CD4-positive, alpha-beta T cell treated with Interferon alpha-2 for 1 hour (primary cell): ENCODE results near the gene PTPN23.

Experiments used
- DNase-seq, 2 donors: peaks; one replicate each; pipeline ENCODE4 v3.0.0-alpha.2; 2020 to 2022

The PTPN23 gene

GRCh38 chr3:47376393-47376792 lies 4.4 kb upstream of the PTPN23 start:
- DNase-seq: no peak

DNA sequence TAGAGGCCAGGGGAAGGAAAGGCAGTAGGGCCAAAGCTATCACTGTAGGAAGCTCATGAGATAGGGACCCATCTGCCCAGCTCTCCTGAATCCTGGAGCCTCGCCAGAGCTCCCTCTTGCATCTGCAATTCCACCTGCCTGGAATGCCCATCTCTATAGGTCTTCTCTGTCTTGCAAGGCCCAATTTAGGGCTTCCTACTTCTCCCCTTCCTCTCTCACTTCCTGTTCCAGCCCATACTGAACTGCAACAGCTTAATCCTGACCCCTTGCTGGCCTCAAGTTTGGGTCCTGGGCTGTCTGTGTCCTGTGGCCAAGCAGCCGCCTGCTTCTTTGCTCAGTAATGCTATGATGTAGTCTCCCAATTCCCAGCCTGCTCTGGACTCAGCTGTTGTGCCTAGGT lies 3.6 kb upstream of the PTPN23 start:
- no peak for DNase-seq

DNA sequence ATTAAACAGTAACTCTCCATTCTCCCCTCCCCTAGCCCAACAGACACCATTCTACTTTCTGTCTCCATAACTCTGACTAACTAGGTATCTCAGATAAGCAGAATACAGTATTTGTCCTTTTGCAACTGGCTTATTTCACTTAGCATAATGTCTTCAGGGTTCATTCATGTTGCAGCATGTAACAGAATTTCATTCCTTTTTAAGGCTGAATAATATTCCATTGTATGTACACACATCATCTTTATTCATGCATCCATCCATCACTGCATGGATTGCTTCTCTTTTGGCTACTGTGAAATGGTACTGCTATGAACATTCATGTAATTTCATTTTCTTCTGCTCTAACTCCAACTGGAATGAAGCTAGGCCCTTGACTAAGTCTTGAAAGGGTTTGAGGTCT lies 2.0 kb upstream of the PTPN23 start:
- no peak for DNase-seq

- DNase-seq: no peak
These were observed 1.4 kb upstream of the PTPN23 start for GRCh38 chr3:47379411-47379899.

DNA sequence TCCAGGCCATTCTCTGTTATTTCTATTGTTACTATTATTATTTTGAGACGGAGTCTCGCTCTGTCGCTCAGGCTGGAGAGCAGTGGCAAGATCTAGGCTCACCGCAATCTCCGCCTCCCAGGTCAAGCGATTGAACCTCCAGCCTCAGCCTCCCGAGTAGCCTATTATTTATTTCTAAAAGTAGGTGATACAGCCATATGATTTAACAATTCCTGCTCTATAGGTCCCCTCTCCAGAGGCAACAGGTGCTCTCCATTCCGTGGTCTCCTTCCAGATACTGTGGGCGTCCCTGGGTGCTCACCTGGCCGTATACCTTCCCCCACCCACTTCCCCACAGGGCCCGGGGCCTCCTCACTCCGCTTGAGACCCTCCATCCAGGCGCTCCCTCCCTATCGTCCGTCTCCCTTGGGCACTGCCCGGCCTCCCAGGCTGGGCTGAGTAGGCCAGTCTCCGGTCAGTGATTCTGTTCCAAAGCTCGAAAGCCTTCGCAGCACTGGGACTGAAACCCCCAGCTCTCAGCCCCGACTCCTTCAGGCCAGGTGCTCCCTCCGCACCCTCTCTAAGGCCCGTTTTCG lies 708 bp upstream of the PTPN23 start:
- DNase-seq: no peak

GRCh38 chr3:47381317-47382157 lies 716 bp downstream of the PTPN23 start:
- peak; percentile 71 to 77 for DNase-seq

GRCh38 chr3:47384425-47384824 lies 3.6 kb downstream of the PTPN23 start:
- no peak for DNase-seq

- DNase-seq: no peak
These were observed 4.2 kb downstream of the PTPN23 start for GRCh38 chr3:47385007-47385406.

DNA sequence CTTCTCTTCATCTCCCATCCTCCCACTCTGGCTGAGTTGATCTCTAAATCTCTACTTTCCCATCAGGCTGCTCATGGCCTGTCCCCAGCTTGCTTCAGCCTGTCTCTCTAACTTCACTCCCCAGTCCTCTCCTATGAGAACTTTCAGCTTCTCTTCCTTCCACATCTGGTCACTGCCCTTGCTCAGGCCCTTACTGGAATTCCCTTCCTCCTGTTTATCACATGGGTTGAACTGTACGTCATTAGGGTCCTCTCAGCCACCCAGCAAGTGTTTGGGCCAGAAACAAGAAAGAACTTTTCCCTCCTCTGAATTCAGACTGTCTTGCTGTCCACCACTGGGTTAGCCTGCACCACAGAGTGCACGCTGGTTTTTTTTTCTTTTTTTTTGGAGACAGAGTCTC lies 5.0 kb downstream of the PTPN23 start:
- DNase-seq: no peak

DNA sequence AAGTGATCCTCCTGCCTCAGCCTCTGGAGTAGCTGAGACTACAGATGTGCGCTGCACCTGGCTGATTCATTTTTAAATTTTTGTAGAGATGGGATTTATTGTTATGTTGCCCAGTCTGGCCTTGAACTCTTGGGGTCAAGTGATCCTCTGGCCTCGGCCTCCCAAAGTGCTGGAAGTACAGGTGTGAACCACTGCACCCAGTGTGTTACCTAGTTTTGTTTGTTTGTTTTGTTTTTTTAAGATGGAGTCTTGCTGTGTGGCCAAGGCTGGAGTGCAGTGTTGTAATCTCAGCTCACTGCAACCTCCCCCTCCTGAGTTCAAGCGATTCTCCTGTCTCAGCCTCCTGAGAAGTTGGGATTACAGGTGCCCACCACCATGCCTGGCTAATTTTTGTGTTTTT lies 12.1 kb downstream of the PTPN23 start:
- no peak for DNase-seq

DNA sequence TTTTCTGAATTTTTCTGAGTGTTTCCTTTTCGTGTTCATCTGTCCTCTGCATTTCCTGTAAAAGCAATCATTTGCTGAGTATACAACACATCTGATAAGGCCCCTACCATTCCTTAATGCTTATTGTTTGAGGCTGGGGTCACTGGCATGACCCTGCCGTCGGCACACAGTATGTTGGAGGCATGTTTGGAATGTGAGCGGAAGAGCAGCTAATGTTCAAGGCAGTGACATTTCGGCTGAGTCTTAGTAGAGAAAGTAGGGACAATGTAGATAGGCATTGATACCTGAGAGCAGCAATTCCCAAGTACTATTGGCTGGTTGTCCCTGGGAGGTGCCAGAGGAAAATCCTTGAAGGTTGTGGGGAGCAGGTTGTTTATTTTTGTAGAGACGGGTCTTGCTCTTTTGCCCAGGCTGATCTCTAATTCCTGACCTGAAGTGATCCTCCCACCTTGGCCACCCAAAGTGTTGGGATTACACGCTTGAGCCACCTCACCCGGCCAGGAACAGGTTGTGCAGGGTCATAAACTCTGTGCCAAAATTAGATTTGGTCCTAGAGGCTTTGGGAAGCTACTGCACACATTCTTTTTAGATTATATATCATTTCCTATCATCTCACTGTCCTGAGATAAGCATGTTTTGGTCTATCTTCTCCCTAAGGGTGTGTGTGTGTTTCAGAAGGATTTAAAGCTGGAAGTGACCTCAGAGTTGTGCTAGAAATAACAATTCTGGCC lies 13.5 kb downstream of the PTPN23 start:
- DNase-seq: no peak

DNA sequence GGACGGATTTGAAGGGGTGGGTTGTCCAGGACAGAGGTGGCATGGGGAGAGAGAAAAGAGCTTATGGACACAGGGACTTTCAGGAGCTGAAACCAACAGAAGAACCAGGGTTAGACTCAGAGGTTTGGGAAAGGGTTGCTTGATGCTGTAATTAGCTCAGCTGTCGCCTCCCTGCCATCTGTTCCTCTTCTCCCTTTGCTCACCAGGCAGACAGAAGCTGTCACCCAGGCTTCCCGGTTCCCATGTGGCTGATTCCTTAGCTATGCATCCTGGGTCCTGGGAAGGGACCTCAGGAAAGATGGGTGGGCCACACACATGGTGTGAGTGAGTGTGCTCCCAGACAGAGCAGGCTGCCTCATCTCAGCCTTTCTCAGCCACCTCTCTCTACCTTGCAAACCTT lies 14.1 kb downstream of the PTPN23 start:
- DNase-seq: no peak

DNA sequence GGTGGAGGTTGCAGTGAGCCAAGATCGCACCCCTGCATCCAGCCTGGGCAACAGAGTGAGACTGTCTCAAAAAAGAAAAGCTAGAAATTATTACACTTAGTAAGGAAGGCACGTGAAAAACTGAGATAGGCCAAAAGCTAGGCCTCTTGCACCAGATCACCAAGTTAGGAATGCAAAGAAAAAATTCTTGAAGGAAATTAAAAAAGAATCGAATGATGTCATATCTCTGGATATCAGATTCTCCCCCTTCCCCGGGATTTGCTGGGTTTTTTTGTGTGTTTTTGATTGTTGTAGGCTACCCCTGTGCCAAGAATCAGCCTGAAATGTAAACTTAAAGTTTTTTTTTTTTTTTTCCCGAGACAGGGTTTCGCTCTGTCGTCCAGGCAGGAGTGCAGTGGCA lies 17.4 kb downstream of the PTPN23 start:
- DNase-seq: no peak

GRCh38 chr3:47399016-47399415 lies 18.2 kb downstream of the PTPN23 start:
- no peak for DNase-seq

DNA sequence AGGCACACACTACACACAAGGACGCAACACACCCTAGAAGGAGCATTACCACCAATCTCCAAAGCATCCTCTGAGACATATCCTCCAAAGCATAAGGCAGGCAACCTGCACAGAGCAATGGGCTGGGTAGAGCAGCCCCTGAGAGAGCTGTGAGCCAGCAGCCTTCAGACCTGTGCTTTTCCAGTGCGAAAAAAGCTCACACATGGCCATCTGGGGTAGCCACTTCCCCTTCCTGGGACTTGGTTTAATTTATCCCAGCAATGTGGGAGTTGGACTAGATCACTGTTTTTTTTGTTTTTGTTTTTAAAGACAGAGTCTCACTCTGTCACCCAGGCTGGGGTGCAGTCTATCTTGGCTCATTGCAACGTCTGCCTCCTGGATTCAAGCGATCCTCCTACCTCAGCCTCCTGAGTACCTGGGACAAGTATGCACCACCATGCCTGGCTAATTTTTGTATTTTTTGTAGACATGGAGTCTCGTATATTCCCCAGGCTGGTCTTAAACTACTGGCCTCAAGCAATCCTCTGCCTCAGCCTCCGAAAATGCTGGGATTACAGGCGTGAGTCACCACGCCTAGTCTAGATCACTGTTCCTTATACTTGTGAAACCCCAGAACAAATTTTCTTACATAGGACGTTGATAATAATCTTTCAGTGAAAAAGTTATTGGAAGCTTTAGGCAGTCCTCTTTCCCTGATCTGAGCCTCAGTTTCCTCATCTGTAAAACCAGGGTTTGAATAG lies 18.9 kb downstream of the PTPN23 start:
- DNase-seq: no peak

DNA sequence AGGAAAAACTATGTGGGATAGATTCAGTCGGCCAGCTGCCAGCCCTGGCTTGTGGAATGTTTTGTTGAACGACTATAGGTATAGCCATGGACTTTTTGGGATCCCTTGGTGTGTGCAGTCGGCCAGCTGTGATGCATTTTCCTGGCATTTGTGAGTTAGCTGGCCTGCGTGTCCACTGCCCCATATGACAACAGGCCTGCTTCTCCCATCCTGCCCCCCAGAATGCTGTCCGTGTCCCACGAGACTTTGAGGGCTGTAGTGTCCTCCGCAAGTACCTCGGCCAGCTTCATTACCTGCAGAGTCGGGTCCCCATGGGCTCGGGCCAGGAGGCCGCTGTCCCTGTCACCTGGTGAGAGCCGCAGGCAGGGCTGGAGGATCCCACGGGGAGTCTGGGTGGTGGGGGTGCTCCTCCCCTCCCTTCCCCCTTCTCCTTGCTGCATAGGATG lies 23.6 kb downstream of the PTPN23 start:
- no peak for DNase-seq

DNA sequence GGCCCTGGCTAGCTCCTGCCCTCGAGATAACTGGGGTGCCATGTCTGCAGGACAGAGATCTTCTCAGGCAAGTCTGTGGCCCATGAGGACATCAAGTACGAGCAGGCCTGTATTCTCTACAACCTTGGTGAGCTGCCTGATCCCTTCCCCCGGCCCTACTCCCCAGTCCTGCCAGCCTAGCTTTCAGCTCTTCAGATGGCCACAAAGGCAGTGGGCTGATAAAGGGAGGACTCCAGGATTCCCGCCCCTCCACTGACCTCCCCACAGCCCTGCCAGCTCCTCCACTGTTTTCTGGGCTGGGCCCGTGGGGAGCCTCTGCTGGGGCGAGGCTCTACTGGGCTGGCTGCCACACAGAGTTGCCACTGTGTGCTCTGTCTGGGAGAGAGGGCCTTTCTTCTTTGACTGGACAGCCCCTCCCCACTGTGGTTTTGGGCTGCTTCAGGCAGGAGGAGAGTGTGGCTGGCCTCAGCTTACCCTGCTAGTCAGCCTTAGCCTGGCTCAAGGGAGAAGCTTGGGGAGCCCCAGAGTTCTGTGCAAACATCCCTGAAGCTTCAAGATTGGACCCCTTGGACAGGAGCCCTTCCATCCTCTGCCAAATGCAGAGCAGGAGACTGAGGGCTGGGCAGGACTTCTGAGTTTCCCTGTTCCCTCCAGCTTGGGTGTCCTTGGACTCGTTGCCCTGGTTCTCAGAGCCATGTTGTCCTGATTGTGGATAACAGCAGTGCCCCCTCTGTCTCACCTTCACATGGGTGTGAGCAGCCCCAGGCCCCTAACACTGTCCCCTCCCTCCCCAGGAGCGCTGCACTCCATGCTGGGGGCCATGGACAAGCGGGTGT lies 24.4 kb downstream of the PTPN23 start:
- no peak for DNase-seq

DNA sequence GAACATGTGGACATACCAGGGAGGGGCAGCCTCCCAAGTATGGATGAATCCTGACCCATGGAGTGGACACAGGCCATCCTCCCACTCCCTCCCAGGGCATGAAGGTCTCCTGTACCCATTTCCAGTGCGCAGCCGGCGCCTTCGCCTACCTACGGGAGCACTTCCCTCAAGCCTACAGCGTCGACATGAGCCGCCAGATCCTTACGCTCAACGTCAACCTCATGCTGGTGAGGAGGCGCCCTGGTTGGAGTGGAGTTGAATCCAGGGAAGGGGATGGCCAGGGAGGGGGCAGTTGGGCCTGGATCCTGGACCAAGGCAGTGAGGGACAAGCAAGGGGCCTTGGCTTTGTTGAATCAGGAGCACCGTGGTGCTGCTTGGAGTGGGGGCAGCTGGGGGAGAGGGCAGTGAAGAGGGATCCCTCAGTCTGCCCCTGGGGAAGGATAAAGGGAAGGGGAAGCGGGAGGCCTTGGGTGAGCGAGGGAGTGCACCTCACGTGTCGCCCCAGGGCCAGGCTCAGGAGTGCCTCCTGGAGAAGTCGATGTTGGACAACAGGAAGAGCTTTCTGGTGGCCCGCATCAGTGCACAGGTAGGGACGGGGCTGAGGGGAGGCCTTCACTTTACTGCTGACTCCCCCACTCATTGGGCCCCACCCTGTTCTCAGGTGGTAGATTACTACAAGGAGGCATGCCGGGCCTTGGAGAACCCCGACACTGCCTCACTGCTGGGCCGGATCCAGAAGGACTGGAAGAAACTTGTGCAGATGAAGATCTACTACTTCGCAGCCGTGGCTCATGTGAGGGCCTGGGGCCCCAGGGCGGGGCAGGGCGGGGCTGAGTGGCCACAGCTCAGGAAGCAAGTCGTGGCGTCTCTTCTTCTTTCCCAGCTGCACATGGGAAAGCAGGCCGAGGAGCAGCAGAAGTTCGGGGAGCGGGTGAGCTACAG lies 25.3 kb downstream of the PTPN23 start:
- DNase-seq: no peak

GRCh38 chr3:47406762-47407149 lies 25.9 kb downstream of the PTPN23 start:
- DNase-seq: no peak

GRCh38 chr3:47407237-47407636 lies 26.4 kb downstream of the PTPN23 start:
- no peak for DNase-seq
